GM12891 (cell line): ENCODE measurements around the gene CCBE1.

Experiments used
- DNase-seq: peaks from one replicate; pipeline ENCODE4 v3.0.0; 2011; ENCODE audit warnings: low spot score; ENCODE audit not compliant: insufficient read length
- FAIRE-seq: peaks from 2 replicates; lab custom pipeline; 2011; peaks lifted over from hg19 to GRCh38; lab: Jason Lieb, UNC
- PAX5 ChIP-seq: IDR thresholded peaks from 2 replicates; pipeline ENCODE4 v1.6.1; 2011; ENCODE audit warnings: low read length, moderate library complexity, mild to moderate bottlenecking; ENCODE audit not compliant: insufficient read depth, severe bottlenecking
- POLR2A ChIP-seq: IDR thresholded peaks from 2 replicates; pipeline ENCODE4 v1.6.1; 2011; ENCODE audit warnings: low read depth, low read length, control low read depth
- POLR2AphosphoS5 ChIP-seq: IDR thresholded peaks from 2 replicates; pipeline ENCODE4 v1.6.1; 2011; ENCODE audit warnings: low read depth, low read length, control low read depth
- POU2F2 ChIP-seq: IDR thresholded peaks from 2 replicates; pipeline ENCODE4 v1.6.1; 2011; ENCODE audit warnings: low read depth, mild to moderate bottlenecking, control low read depth, low read length, moderate library complexity
- SPI1 ChIP-seq: IDR thresholded peaks from 2 replicates; pipeline ENCODE4 v1.6.1; 2011; ENCODE audit warnings: low read depth, low read length, control low read depth
- TAF1 ChIP-seq: IDR thresholded peaks from 2 replicates; pipeline ENCODE4 v1.6.1; 2011; ENCODE audit warnings: low read depth, low read length, control low read depth

Gene CCBE1

GRCh38 chr18:59699750-59700534, 2.7 kb upstream of the CCBE1 start:
- no peak for TF ChIP-seq TAF1
- no peak for TF ChIP-seq SPI1
- TF ChIP-seq POLR2AphosphoS5 = no peak
- no peak for TF ChIP-seq POU2F2
- no peak for TF ChIP-seq POLR2A
- TF ChIP-seq PAX5 = no peak
- FAIRE-seq (no peak), DNase-seq (no peak)

- FAIRE-seq = no peak
- no peak for DNase-seq
- TF ChIP-seq PAX5 (no peak), POU2F2 (no peak)
Observed at GRCh38 chr18:59699061-59699460, 1.8 kb upstream of the CCBE1 start.

- FAIRE-seq = no peak
- DNase-seq = no peak
- TF ChIP-seq PAX5 (no peak), POLR2A (no peak), SPI1 (no peak), POLR2AphosphoS5 (no peak)
Observed at GRCh38 chr18:59696311-59697235, 650 bp downstream of the CCBE1 start.

GRCh38 chr18:59695551-59695950, 1.7 kb downstream of the CCBE1 start:
- TF ChIP-seq POLR2A = no peak
- TF ChIP-seq POU2F2 = no peak
- TF ChIP-seq TAF1 = no peak
- no peak for TF ChIP-seq PAX5
- TF ChIP-seq SPI1 = no peak
- TF ChIP-seq POLR2AphosphoS5 = no peak

GRCh38 chr18:59694824-59695223, 2.4 kb downstream of the CCBE1 start:
- no peak for TF ChIP-seq SPI1
- TF ChIP-seq TAF1 = no peak
- no peak for TF ChIP-seq PAX5
- TF ChIP-seq POLR2AphosphoS5 = no peak
- no peak for TF ChIP-seq POLR2A
- TF ChIP-seq POU2F2 = no peak
- DNase-seq (no peak), FAIRE-seq (no peak)

More at GRCh38 chr18:59695551-59695950, 1.7 kb downstream of the CCBE1 start:
- FAIRE-seq (no peak), DNase-seq (no peak)

- DNase-seq = no peak
- TF ChIP-seq SPI1 (no peak), POLR2AphosphoS5 (no peak)
- FAIRE-seq = no peak
Observed at GRCh38 chr18:59691996-59692395, 5.2 kb downstream of the CCBE1 start.

- FAIRE-seq = no peak
- DNase-seq = no peak
- TF ChIP-seq POLR2AphosphoS5 (no peak), POLR2A (no peak), PAX5 (no peak), SPI1 (no peak), POU2F2 (no peak), TAF1 (no peak)
Observed at GRCh38 chr18:59690996-59691395, 6.2 kb downstream of the CCBE1 start.

GRCh38 chr18:59690186-59690982, 6.8 kb downstream of the CCBE1 start:
- no peak for DNase-seq
- no peak for FAIRE-seq
- TF ChIP-seq SPI1 (no peak), POLR2AphosphoS5 (no peak), PAX5 (no peak), TAF1 (no peak), POU2F2 (no peak), POLR2A (no peak)

GRCh38 chr18:59689756-59690155, 7.5 kb downstream of the CCBE1 start:
- DNase-seq (no peak), FAIRE-seq (no peak)
- TF ChIP-seq POU2F2 (no peak), PAX5 (no peak), POLR2AphosphoS5 (no peak), SPI1 (no peak), POLR2A (no peak), TAF1 (no peak)
